ENCODE measurements around the gene LMBRD2. TPM values are rescaled to one million over a fixed set of nuclear protein-coding genes. Genes with fewer than 3 reads are reported as not detected.

The LMBRD2 gene
- total RNA-seq, 2 experiments from 2014 or later: 7.6 to 8.0 TPM

GRCh38 chr5:36158144-36158543 is 6.5 kb upstream of the LMBRD2 start:
- Mint-ChIP-seq H3K9me3 (no peaks in the 10 kb centered on the region), H3K4me1 (ENCODE audit: low read depth) (peaks cover 41% of the 10 kb centered on the region), H3K27ac (no peak overlapping the region), H3K4me3 (no peak overlapping the region), H3K27me3 (ENCODE audit: low read depth) (no peaks in the 10 kb centered on the region), H3K36me3 (ENCODE audit: low read depth) (peaks cover 68% of the 10 kb centered on the region)
- intact Hi-C loops (cut with micrococcal nuclease): no loop called here
- CTCF ChIA-PET: interaction anchor here (0.6 to 1.3 kb wide), 2 partner anchors 79 to 1203 kb away, joined by 3 read pairs; no protein-coding TSS in a partner anchor
- DNase-seq: no peak

GRCh38 chr5:36156619-36157018 is 4.9 kb upstream of the LMBRD2 start:
- peaks cover 64% of the 10 kb centered on the region for H3K36me3 Mint-ChIP-seq (ENCODE audit: low read depth)
- H3K27ac Mint-ChIP-seq: no peak overlapping the region
- no peak for DNase-seq
- no peak overlapping the region for H3K4me3 Mint-ChIP-seq
- H3K4me1 Mint-ChIP-seq (ENCODE audit: low read depth): peaks cover 46% of the 10 kb centered on the region
- no peaks in the 10 kb centered on the region for H3K9me3 Mint-ChIP-seq
- CTCF ChIA-PET: no interaction called here
- no peaks in the 10 kb centered on the region for H3K27me3 Mint-ChIP-seq (ENCODE audit: low read depth)
- intact Hi-C loops (cut with micrococcal nuclease): no loop called here

- CTCF ChIA-PET: no interaction called here
- Mint-ChIP-seq H3K27ac (no peak overlapping the region), H3K36me3 (ENCODE audit: low read depth) (peaks cover 59% of the 10 kb centered on the region), H3K9me3 (no peaks in the 10 kb centered on the region), H3K4me3 (no peak overlapping the region), H3K27me3 (ENCODE audit: low read depth) (no peaks in the 10 kb centered on the region), H3K4me1 (ENCODE audit: low read depth) (peaks cover 42% of the 10 kb centered on the region)
- intact Hi-C loops (cut with micrococcal nuclease): no loop called here
- DNase-seq: no peak
Measured at GRCh38 chr5:36156121-36156601, 4.5 kb upstream of the LMBRD2 start.

GRCh38 chr5:36155291-36155690 is 3.6 kb upstream of the LMBRD2 start:
- intact Hi-C loops (cut with micrococcal nuclease): no loop called here
- Mint-ChIP-seq H3K36me3 (ENCODE audit: low read depth) (peaks cover 59% of the 10 kb centered on the region), H3K27me3 (ENCODE audit: low read depth) (no peaks in the 10 kb centered on the region), H3K4me3 (no peak overlapping the region), H3K27ac (no peak overlapping the region), H3K9me3 (no peaks in the 10 kb centered on the region), H3K4me1 (ENCODE audit: low read depth) (peaks cover 46% of the 10 kb centered on the region)
- CTCF ChIA-PET: no interaction called here
- no peak for DNase-seq

- Mint-ChIP-seq H3K4me1 (ENCODE audit: low read depth) (peaks cover 60% of the 10 kb centered on the region), H3K27ac (no peak overlapping the region), H3K9me3 (no peaks in the 10 kb centered on the region), H3K4me3 (peak overlapping the region; percentile 58), H3K27me3 (ENCODE audit: low read depth) (no peaks in the 10 kb centered on the region), H3K36me3 (ENCODE audit: low read depth) (peaks cover 52% of the 10 kb centered on the region)
- CTCF ChIA-PET: no interaction called here
- DNase-seq: no peak
- intact Hi-C loops (cut with micrococcal nuclease): loop anchor here (5.0 kb wide), 6 partner anchors 251 to 1316 kb away; partner anchors contain the start of genes DNAJC21, NUP155, SPEF2 and TTC23L
Measured at GRCh38 chr5:36153726-36154125, 2.0 kb upstream of the LMBRD2 start.

GRCh38 chr5:36153298-36153677 is 1.6 kb upstream of the LMBRD2 start:
- Mint-ChIP-seq H3K27ac (no peak overlapping the region), H3K4me1 (ENCODE audit: low read depth) (peaks cover 61% of the 10 kb centered on the region), H3K36me3 (ENCODE audit: low read depth) (peaks cover 48% of the 10 kb centered on the region), H3K27me3 (ENCODE audit: low read depth) (no peaks in the 10 kb centered on the region), H3K9me3 (no peaks in the 10 kb centered on the region), H3K4me3 (peak overlapping the region; percentile 58)
- no peak for DNase-seq
- CTCF ChIA-PET: interaction anchor here (0.5 to 1.5 kb wide), 4 partner anchors 13 to 88 kb away, joined by 3 to 8 read pairs (median 4); partner anchors contain the start of gene NADK2
- intact Hi-C loops (cut with micrococcal nuclease): loop anchor here (5.0 kb wide), 6 partner anchors 251 to 1316 kb away; partner anchors contain the start of genes DNAJC21, NUP155, SPEF2 and TTC23L

- peaks cover 45% of the 10 kb centered on the region for H3K36me3 Mint-ChIP-seq (ENCODE audit: low read depth)
- H3K27ac Mint-ChIP-seq: peak overlapping the region; percentile 76
- H3K4me3 Mint-ChIP-seq: peak overlapping the region; percentile 96
- intact Hi-C loops (cut with micrococcal nuclease): loop anchor here (1.0 to 5.0 kb wide), 7 partner anchors 250 to 1315 kb away; partner anchors contain the start of genes DNAJC21, NUP155, SLC1A3 and SPEF2
- H3K4me1 Mint-ChIP-seq (ENCODE audit: low read depth): peaks cover 65% of the 10 kb centered on the region
- no peak for DNase-seq
- no peaks in the 10 kb centered on the region for H3K9me3 Mint-ChIP-seq
- no peaks in the 10 kb centered on the region for H3K27me3 Mint-ChIP-seq (ENCODE audit: low read depth)
- CTCF ChIA-PET: interaction anchor here (0.5 to 1.5 kb wide), 4 partner anchors 14 to 89 kb away, joined by 3 to 8 read pairs (median 4); partner anchors contain the start of gene NADK2
Measured at GRCh38 chr5:36152324-36153297, 924 bp upstream of the LMBRD2 start.

- peak overlapping the region; percentile 96 for H3K4me3 Mint-ChIP-seq
- peaks cover 61% of the 10 kb centered on the region for H3K4me1 Mint-ChIP-seq (ENCODE audit: low read depth)
- peak; percentile 75 for DNase-seq
- H3K27me3 Mint-ChIP-seq (ENCODE audit: low read depth): no peaks in the 10 kb centered on the region
- CTCF ChIA-PET: interaction anchor here (0.6 to 1.7 kb wide), 4 partner anchors 71 to 540 kb away, joined by 3 to 8 read pairs (median 5); partner anchors contain the start of gene NADK2
- peaks cover 27% of the 10 kb centered on the region for H3K36me3 Mint-ChIP-seq (ENCODE audit: low read depth)
- intact Hi-C loops (cut with micrococcal nuclease): loop anchor here (1.0 to 5.0 kb wide), 9 partner anchors 72 to 1314 kb away; partner anchors contain the start of genes DNAJC21, NIPBL, NUP155 and SPEF2
- peak overlapping the region; percentile 76 for H3K27ac Mint-ChIP-seq
- no peaks in the 10 kb centered on the region for H3K9me3 Mint-ChIP-seq
Measured at GRCh38 chr5:36150676-36151433, 832 bp downstream of the LMBRD2 start.

- no peak for DNase-seq
- Mint-ChIP-seq H3K27me3 (ENCODE audit: low read depth) (no peaks in the 10 kb centered on the region), H3K36me3 (ENCODE audit: low read depth) (peaks cover 11% of the 10 kb centered on the region), H3K4me3 (no peak overlapping the region), H3K9me3 (no peaks in the 10 kb centered on the region), H3K27ac (no peak overlapping the region), H3K4me1 (ENCODE audit: low read depth) (peaks cover 40% of the 10 kb centered on the region)
- intact Hi-C loops (cut with micrococcal nuclease): no loop called here
- CTCF ChIA-PET: interaction anchor here (1.2 kb wide), 1 partner anchor 94 kb away, joined by 3 read pairs; the partner anchor contains the start of gene NADK2
Measured at GRCh38 chr5:36147681-36148080, 4.0 kb downstream of the LMBRD2 start.

GRCh38 chr5:36146390-36146789 is 5.3 kb downstream of the LMBRD2 start:
- Mint-ChIP-seq H3K4me3 (no peak overlapping the region), H3K36me3 (ENCODE audit: low read depth) (peaks cover 3% of the 10 kb centered on the region), H3K27me3 (ENCODE audit: low read depth) (no peaks in the 10 kb centered on the region), H3K9me3 (no peaks in the 10 kb centered on the region), H3K27ac (no peak overlapping the region), H3K4me1 (ENCODE audit: low read depth) (peaks cover 38% of the 10 kb centered on the region)
- DNase-seq: no peak
- intact Hi-C loops (cut with micrococcal nuclease): no loop called here
- CTCF ChIA-PET: no interaction called here

- CTCF ChIA-PET: no interaction called here
- peaks cover 34% of the 10 kb centered on the region for H3K4me1 Mint-ChIP-seq (ENCODE audit: low read depth)
- H3K27me3 Mint-ChIP-seq (ENCODE audit: low read depth): no peaks in the 10 kb centered on the region
- H3K4me3 Mint-ChIP-seq: no peak overlapping the region
- DNase-seq: no peak
- peaks cover 10% of the 10 kb centered on the region for H3K36me3 Mint-ChIP-seq (ENCODE audit: low read depth)
- no peak overlapping the region for H3K27ac Mint-ChIP-seq
- intact Hi-C loops (cut with micrococcal nuclease): no loop called here
- H3K9me3 Mint-ChIP-seq: peaks cover 2% of the 10 kb centered on the region
Measured at GRCh38 chr5:36145311-36145710, 6.4 kb downstream of the LMBRD2 start.
